Measurements from ENCODE around the gene FOXG1. TPM values are rescaled to one million over a fixed set of nuclear protein-coding genes. Genes with fewer than 3 reads are reported as not detected.

The FOXG1 gene
- not detected for total RNA-seq

- DNase-seq (ENCODE audit: low spot score): no peak
Observed at GRCh38 chr14:28766469-28766955, at the start of gene FOXG1. FOXG1 (plus strand) TSS chr14:28766787; CDS start chr14:28767280, 493 bp downstream.

- DNase-seq (ENCODE audit: low spot score): no peak
Observed at GRCh38 chr14:28719130-28719529, 47.5 kb upstream of the FOXG1 start.

GRCh38 chr14:28731358-28731757, 35.2 kb upstream of the FOXG1 start:
- DNase-seq (ENCODE audit: low spot score): no peak

- no peak for DNase-seq (ENCODE audit: low spot score)
Observed at GRCh38 chr14:28742171-28742846, 24.3 kb upstream of the FOXG1 start.

GRCh38 chr14:28744126-28744525, 22.5 kb upstream of the FOXG1 start:
- no peak for DNase-seq (ENCODE audit: low spot score)

GRCh38 chr14:28745176-28745575, 21.4 kb upstream of the FOXG1 start:
- DNase-seq (ENCODE audit: low spot score): no peak

GRCh38 chr14:28746247-28746646, 20.3 kb upstream of the FOXG1 start:
- DNase-seq (ENCODE audit: low spot score): no peak

- DNase-seq (ENCODE audit: low spot score): peak; percentile 41
Observed at GRCh38 chr14:28751467-28752058, 15.0 kb upstream of the FOXG1 start.

GRCh38 chr14:28754209-28754985, 12.2 kb upstream of the FOXG1 start:
- DNase-seq (ENCODE audit: low spot score): no peak

- DNase-seq (ENCODE audit: low spot score): no peak
Observed at GRCh38 chr14:28755198-28755815, 11.3 kb upstream of the FOXG1 start.

GRCh38 chr14:28755884-28756268, 10.7 kb upstream of the FOXG1 start:
- DNase-seq (ENCODE audit: low spot score): no peak

- DNase-seq (ENCODE audit: low spot score): no peak
Observed at GRCh38 chr14:28756269-28756883, 10.2 kb upstream of the FOXG1 start.

GRCh38 chr14:28756884-28757570, 9.6 kb upstream of the FOXG1 start:
- no peak for DNase-seq (ENCODE audit: low spot score)

GRCh38 chr14:28757786-28758185, 8.8 kb upstream of the FOXG1 start:
- no peak for DNase-seq (ENCODE audit: low spot score)

GRCh38 chr14:28758253-28758884, 8.2 kb upstream of the FOXG1 start:
- DNase-seq (ENCODE audit: low spot score): no peak

GRCh38 chr14:28758885-28759652, 7.5 kb upstream of the FOXG1 start:
- no peak for DNase-seq (ENCODE audit: low spot score)

- no peak for DNase-seq (ENCODE audit: low spot score)
Observed at GRCh38 chr14:28759653-28760313, 6.8 kb upstream of the FOXG1 start.

- DNase-seq (ENCODE audit: low spot score): no peak
Observed at GRCh38 chr14:28760431-28760996, 6.1 kb upstream of the FOXG1 start.

Measured in mucosa of gallbladder (tissue), 1 donor.